Parathyroid adenoma (tissue), 2 donors: ENCODE measurements around the gene ZMAT3.
"Not testable (repeated sequence)": the region's sequence is repeated elsewhere in the genome, so short reads cannot be mapped to it uniquely, and the experiment has no call there.

Source experiments
- H2AFZ ChIP-seq: fragments of 300-600 bp; sonication (generic); one replicate; pipeline ENCODE4 v1.7.0; 2017; ENCODE audit warnings: antibody characterized with exemption, mild to moderate bottlenecking
- H3K27ac ChIP-seq: fragments of 300-600 bp; sonication (generic); one replicate; pipeline ENCODE4 v1.7.0; 2017
- H3K27me3 ChIP-seq: fragments of 300-600 bp; sonication (generic); one replicate; pipeline ENCODE4 v1.7.0; 2017; ENCODE audit warnings: low read length; ENCODE audit not compliant: control insufficient read depth, insufficient read depth
- H3K36me3 ChIP-seq: fragments of 300-600 bp; sonication (generic); one replicate; pipeline ENCODE4 v1.7.0; 2017; ENCODE audit warnings: low read length; ENCODE audit not compliant: control insufficient read depth, insufficient read depth
- H3K4me1 ChIP-seq: fragments of 300-600 bp; sonication (generic); one replicate; pipeline ENCODE4 v1.7.0; 2017; ENCODE audit warnings: control low read depth
- H3K4me2 ChIP-seq: fragments of 300-600 bp; sonication (generic); one replicate; pipeline ENCODE4 v1.7.0; 2017; ENCODE audit warnings: low read length
- H3K4me3 ChIP-seq: fragments of 300-600 bp; sonication (generic); one replicate; pipeline ENCODE4 v1.7.0; 2017; ENCODE audit warnings: low read depth, low read length
- H3K79me2 ChIP-seq: fragments of 300-600 bp; sonication (generic); one replicate; pipeline ENCODE4 v1.7.0; 2017; ENCODE audit warnings: control low read depth
- H3K9ac ChIP-seq: fragments of 300-600 bp; sonication (generic); one replicate; pipeline ENCODE4 v1.7.0; 2017; ENCODE audit warnings: mild to moderate bottlenecking
- H3K9me3 ChIP-seq: fragments of 300-600 bp; sonication (generic); one replicate; pipeline ENCODE4 v1.7.0; 2017; ENCODE audit warnings: low read length; ENCODE audit not compliant: control insufficient read depth
- TF ChIP-seq, protein P1 (sequence below): fragments of 300-600 bp; sonication (generic); IDR thresholded peaks from one replicate; pipeline ENCODE4 v1.7.0; 2017; ENCODE audit warnings: antibody characterized with exemption, mild to moderate bottlenecking
- donor health status: primary hyperparathyroidism.

ZMAT3 gene

DNA sequence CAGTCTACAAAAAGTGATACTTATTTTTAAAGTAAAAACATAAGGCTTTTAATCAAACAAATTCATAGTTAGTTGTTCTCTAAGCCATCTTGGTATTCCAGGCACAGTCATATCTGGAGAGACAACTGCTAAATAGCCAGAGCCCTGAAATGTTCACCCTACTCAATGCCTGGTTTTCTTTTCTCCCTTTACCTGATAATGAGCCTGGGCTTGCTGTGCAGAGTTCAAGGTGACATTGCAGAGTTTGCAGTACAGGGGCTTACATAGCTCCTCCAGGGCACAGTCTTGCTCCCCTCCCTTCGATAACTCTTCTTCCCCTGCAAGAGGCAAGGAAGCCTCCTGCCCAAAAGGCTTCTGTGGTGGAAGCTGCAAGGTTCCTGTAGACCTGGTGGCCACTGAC is 4.3 kb downstream of the ZMAT3 start:
- Histone ChIP-seq H3K9ac (no peak overlapping the region), H3K36me3 (no peaks in the 10 kb centered on the region), H3K79me2 (peaks cover 37% of the 10 kb centered on the region), H2AFZ (no peak overlapping the region), H3K9me3 (no peaks in the 10 kb centered on the region), H3K4me3 (no peak overlapping the region), H3K4me2 (no peak overlapping the region), H3K27ac (no peak overlapping the region), H3K27me3 (no peaks in the 10 kb centered on the region), H3K4me1 (peaks cover 7% of the 10 kb centered on the region)
- TF ChIP-seq, protein P1, sequence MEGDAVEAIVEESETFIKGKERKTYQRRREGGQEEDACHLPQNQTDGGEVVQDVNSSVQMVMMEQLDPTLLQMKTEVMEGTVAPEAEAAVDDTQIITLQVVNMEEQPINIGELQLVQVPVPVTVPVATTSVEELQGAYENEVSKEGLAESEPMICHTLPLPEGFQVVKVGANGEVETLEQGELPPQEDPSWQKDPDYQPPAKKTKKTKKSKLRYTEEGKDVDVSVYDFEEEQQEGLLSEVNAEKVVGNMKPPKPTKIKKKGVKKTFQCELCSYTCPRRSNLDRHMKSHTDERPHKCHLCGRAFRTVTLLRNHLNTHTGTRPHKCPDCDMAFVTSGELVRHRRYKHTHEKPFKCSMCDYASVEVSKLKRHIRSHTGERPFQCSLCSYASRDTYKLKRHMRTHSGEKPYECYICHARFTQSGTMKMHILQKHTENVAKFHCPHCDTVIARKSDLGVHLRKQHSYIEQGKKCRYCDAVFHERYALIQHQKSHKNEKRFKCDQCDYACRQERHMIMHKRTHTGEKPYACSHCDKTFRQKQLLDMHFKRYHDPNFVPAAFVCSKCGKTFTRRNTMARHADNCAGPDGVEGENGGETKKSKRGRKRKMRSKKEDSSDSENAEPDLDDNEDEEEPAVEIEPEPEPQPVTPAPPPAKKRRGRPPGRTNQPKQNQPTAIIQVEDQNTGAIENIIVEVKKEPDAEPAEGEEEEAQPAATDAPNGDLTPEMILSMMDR = no peak

GRCh38 chr3:179063945-179064560 is 7.6 kb downstream of the ZMAT3 start:
- no peaks in the 10 kb centered on the region for H3K36me3 ChIP-seq
- H3K27me3 ChIP-seq = no peaks in the 10 kb centered on the region
- no peak overlapping the region for H3K27ac ChIP-seq
- H3K79me2 ChIP-seq = peaks cover 50% of the 10 kb centered on the region
- H3K4me1 ChIP-seq = peaks cover 6% of the 10 kb centered on the region
- H3K9me3 ChIP-seq = no peaks in the 10 kb centered on the region
- H3K4me3 ChIP-seq = no peak overlapping the region
- no peak overlapping the region for H2AFZ ChIP-seq
- H3K4me2 ChIP-seq = no peak overlapping the region
- no peak overlapping the region for H3K9ac ChIP-seq
- TF ChIP-seq, protein P1 = no peak

DNA sequence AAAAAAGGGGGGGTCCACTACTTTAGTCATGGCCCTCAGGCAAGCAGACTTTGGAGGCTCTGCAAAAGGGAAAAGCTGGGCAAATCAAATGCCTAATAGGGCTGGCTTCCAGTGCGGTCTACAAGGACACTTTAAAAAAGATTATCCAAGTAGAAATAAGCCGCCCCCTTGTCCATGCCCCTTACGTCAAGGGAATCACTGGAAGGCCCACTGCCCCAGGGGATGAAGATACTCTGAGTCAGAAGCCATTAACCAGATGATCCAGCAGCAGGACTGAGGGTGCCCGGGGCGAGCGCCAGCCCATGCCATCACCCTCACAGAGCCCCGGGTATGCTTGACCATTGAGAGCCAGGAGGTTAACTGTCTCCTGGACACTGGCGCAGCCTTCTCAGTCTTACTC is 15.3 kb downstream of the ZMAT3 start:
- H3K4me3 ChIP-seq = no peak overlapping the region
- no peaks in the 10 kb centered on the region for H3K9me3 ChIP-seq
- H3K79me2 ChIP-seq = peaks cover 25% of the 10 kb centered on the region
- H3K27me3 ChIP-seq = no peaks in the 10 kb centered on the region
- H3K36me3 ChIP-seq = no peaks in the 10 kb centered on the region
- no peak overlapping the region for H3K4me2 ChIP-seq
- H3K4me1 ChIP-seq = no peaks in the 10 kb centered on the region
- TF ChIP-seq, protein P1 = no peak
- H2AFZ ChIP-seq = no peak overlapping the region
- no peak overlapping the region for H3K9ac ChIP-seq
- H3K27ac ChIP-seq = no peak overlapping the region

- H3K9me3 ChIP-seq, H3K4me2 ChIP-seq, H3K36me3 ChIP-seq, H3K27me3 ChIP-seq, H3K9ac ChIP-seq, H2AFZ ChIP-seq, H3K27ac ChIP-seq, H3K4me1 ChIP-seq, H3K4me3 ChIP-seq: not testable (repeated sequence)
- peaks cover 25% of the 10 kb centered on the region for H3K79me2 ChIP-seq
These were observed 17.0 kb downstream of the ZMAT3 start for GRCh38 chr3:179054565-179054964.

DNA sequence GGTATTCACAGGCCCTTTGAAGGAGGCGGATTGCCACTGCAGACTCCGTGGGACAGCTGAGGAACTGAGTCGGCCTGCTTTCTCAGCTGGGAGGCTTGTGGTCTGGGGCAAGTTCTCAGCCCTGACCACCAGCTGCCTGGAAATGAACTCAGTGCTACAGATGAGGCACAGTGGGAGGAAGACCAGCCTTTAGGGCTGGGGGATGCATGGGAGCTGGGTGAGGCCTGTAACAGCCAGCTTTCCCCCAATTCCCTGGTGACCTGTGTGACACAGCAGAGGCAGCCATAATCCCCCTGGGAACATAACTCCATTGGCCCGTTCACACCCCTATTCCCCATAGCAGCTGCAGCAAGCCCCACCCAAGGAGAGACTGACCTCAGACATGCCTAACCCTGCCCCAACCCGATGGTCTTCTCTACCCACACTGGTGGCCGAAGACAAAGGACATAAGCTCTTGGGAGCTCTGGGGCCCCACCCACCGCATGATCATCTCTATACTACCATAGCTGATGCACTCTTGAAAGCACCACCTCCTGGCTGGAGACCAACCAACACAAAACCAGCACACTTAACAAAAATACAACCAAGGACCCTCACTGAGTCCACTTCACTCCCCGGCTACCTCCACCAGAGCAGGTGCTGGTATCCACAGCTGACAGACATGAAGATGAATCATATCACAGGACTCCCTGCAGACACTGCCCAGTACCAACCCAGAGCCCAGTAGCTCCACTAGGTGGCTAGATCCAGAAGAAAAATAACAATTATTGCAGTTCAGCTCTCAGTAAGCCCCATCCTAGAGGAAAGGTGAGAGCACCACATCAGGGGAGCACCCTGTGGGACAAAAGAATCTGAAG is 24.9 kb downstream of the ZMAT3 start:
- H3K4me3 ChIP-seq = no peak overlapping the region
- H3K27me3 ChIP-seq = no peaks in the 10 kb centered on the region
- no peaks in the 10 kb centered on the region for H3K9me3 ChIP-seq
- H3K4me1 ChIP-seq = no peaks in the 10 kb centered on the region
- H3K9ac ChIP-seq = no peak overlapping the region
- no peaks in the 10 kb centered on the region for H3K36me3 ChIP-seq
- no peak overlapping the region for H2AFZ ChIP-seq
- H3K4me2 ChIP-seq = no peak overlapping the region
- H3K27ac ChIP-seq = no peak overlapping the region
- TF ChIP-seq, protein P1 = no peak
- H3K79me2 ChIP-seq = peaks cover 24% of the 10 kb centered on the region
